Neural crest cell (in vitro differentiated cells): ENCODE results near the gene MICALL1. TPM values are rescaled to one million over a fixed set of nuclear protein-coding genes. Genes with fewer than 3 reads are reported as not detected.

ENCODE experiments used
- DNase-seq: peaks from one replicate; pipeline ENCODE4 v3.0.0; 2021; ENCODE audit warnings: low read depth, mixed read lengths, low spot score
- H3K27ac Mint-ChIP-seq: one replicate; pipeline ENCODE4 v1.8.0; 2021; ENCODE audit warnings: mild to moderate bottlenecking, mixed read lengths; ENCODE audit not compliant: unreplicated experiment
- H3K27me3 Mint-ChIP-seq: 2 replicates; pipeline ENCODE4 v1.8.0; 2021; ENCODE audit warnings: low read depth, mild to moderate bottlenecking, mixed read lengths
- H3K36me3 Mint-ChIP-seq: 2 replicates; pipeline ENCODE4 v1.8.0; 2021; ENCODE audit warnings: low read depth, mild to moderate bottlenecking, mixed read lengths
- H3K4me1 Mint-ChIP-seq: 2 replicates; pipeline ENCODE4 v1.8.0; 2021; ENCODE audit warnings: mixed read lengths
- H3K4me3 Mint-ChIP-seq: one replicate; pipeline ENCODE4 v1.8.0; 2021; ENCODE audit warnings: mild to moderate bottlenecking, mixed read lengths
- H3K9me3 Mint-ChIP-seq: 2 replicates; pipeline ENCODE4 v1.8.0; 2021; ENCODE audit warnings: mixed read lengths
- CTCF ChIP-seq: fragments of 200-600 bp; sonication (generic); conservative IDR thresholded peaks from 2 replicates; pipeline ENCODE4 v1.5.0; 2021; ENCODE audit warnings: antibody characterized with exemption, mild to moderate bottlenecking
- total RNA-seq: library from RNA; stranded (reverse); gene quantifications from 2 replicates; pipeline ENCODE4 v1.2.1, GENCODE V29; 2021

The MICALL1 gene
- total RNA-seq, 1 donor from 2014 or later = 49.1 TPM

- no peaks in the 10 kb centered on the region for H3K9me3 Mint-ChIP-seq
- TF ChIP-seq CTCF = no peak
- H3K27me3 Mint-ChIP-seq = no peaks in the 10 kb centered on the region
- peaks cover 30% of the 10 kb centered on the region for H3K4me1 Mint-ChIP-seq
- H3K36me3 Mint-ChIP-seq = no peaks in the 10 kb centered on the region
- no peak overlapping the region for H3K4me3 Mint-ChIP-seq
- no peak overlapping the region for H3K27ac Mint-ChIP-seq
- no peak for DNase-seq
Measured at GRCh38 chr22:37913233-37913721, 7.2 kb downstream of the MICALL1 start.

GRCh38 chr22:37916311-37916710, 10.2 kb downstream of the MICALL1 start:
- no peaks in the 10 kb centered on the region for H3K27me3 Mint-ChIP-seq
- no peak overlapping the region for H3K4me3 Mint-ChIP-seq
- no peaks in the 10 kb centered on the region for H3K36me3 Mint-ChIP-seq
- no peaks in the 10 kb centered on the region for H3K9me3 Mint-ChIP-seq
- H3K27ac Mint-ChIP-seq = no peak overlapping the region
- no peak for TF ChIP-seq CTCF
- DNase-seq = no peak
- peaks cover 6% of the 10 kb centered on the region for H3K4me1 Mint-ChIP-seq

- Mint-ChIP-seq H3K27me3 (no peaks in the 10 kb centered on the region), H3K4me3 (no peak overlapping the region), H3K9me3 (no peaks in the 10 kb centered on the region), H3K27ac (no peak overlapping the region), H3K36me3 (no peaks in the 10 kb centered on the region), H3K4me1 (no peaks in the 10 kb centered on the region)
- no peak for DNase-seq
- no peak for TF ChIP-seq CTCF
Measured at GRCh38 chr22:37917874-37918548, 11.9 kb downstream of the MICALL1 start.

- Mint-ChIP-seq H3K4me1 (no peaks in the 10 kb centered on the region), H3K27me3 (no peaks in the 10 kb centered on the region), H3K9me3 (no peaks in the 10 kb centered on the region), H3K4me3 (no peak overlapping the region), H3K27ac (no peak overlapping the region), H3K36me3 (no peaks in the 10 kb centered on the region)
- TF ChIP-seq CTCF = no peak
- DNase-seq = no peak
Measured at GRCh38 chr22:37918580-37919270, 12.6 kb downstream of the MICALL1 start.

GRCh38 chr22:37920126-37920525, 14.0 kb downstream of the MICALL1 start:
- no peaks in the 10 kb centered on the region for H3K9me3 Mint-ChIP-seq
- no peak overlapping the region for H3K27ac Mint-ChIP-seq
- H3K36me3 Mint-ChIP-seq = no peaks in the 10 kb centered on the region
- H3K27me3 Mint-ChIP-seq = no peaks in the 10 kb centered on the region
- no peak for DNase-seq
- no peaks in the 10 kb centered on the region for H3K4me1 Mint-ChIP-seq
- no peak overlapping the region for H3K4me3 Mint-ChIP-seq
- TF ChIP-seq CTCF = no peak
